GM12873 (cell line): Measurements from ENCODE around the gene CELF1.

Experiments used
- CTCF ChIP-seq: IDR thresholded peaks from 2 replicates; pipeline ENCODE4 v1.5.1; 2012; ENCODE audit warnings: low read depth, mild to moderate bottlenecking, moderate library complexity, low read length, control low read depth; ENCODE audit not compliant: insufficient read depth; ENCODE audit errors: missing control alignments

The CELF1 gene

GRCh38 chr11:47495011-47495855, 57.7 kb downstream of the CELF1 start:
- TF ChIP-seq CTCF: no peak

- no peak for TF ChIP-seq CTCF
Observed at GRCh38 chr11:47489395-47489755, 63.6 kb downstream of the CELF1 start.

GRCh38 chr11:47488674-47489394, 64.1 kb downstream of the CELF1 start:
- no peak for TF ChIP-seq CTCF

GRCh38 chr11:47488111-47488510, 64.8 kb downstream of the CELF1 start:
- no peak for TF ChIP-seq CTCF

GRCh38 chr11:47487421-47487820, 65.5 kb downstream of the CELF1 start:
- TF ChIP-seq CTCF: no peak

- no peak for TF ChIP-seq CTCF
Observed at GRCh38 chr11:47485107-47485506, 67.8 kb downstream of the CELF1 start.

- TF ChIP-seq CTCF: no peak
Observed at GRCh38 chr11:47483457-47483856, 69.5 kb downstream of the CELF1 start.
